Fibroblast of skin of scalp (primary cell): ENCODE data around the gene BMP7. TPM values are rescaled to one million over a fixed set of nuclear protein-coding genes. Genes with fewer than 3 reads are reported as not detected.

Experiments
- DNase-seq: peaks from one replicate; pipeline ENCODE4 v3.0.0-alpha.2; 2013
- polyA plus RNA-seq, 2 experiments: library from polyadenylated mRNA; unstranded; fragments of 120-200 nt; gene quantifications; one replicate each; pipeline ENCODE4 v1.2.1, GENCODE V29; 2013; ENCODE audit not compliant: insufficient read length in 2 of 2

BMP7 gene
- not detected for polyA plus RNA-seq (2013, experiment 1 of 2; ENCODE audit: insufficient read length)
- polyA plus RNA-seq (2013, experiment 2 of 2; ENCODE audit: insufficient read length), result 0.95 TPM

GRCh38 chr20:57266291-57267157 lies at the start of gene BMP7:
BMP7 (minus strand) TSS chr20:57266641; CDS start chr20:57266122, 519 bp downstream.
- no peak for DNase-seq

GRCh38 chr20:57315976-57316480 lies 49.6 kb upstream of the BMP7 start:
- DNase-seq, result no peak

GRCh38 chr20:57315083-57315975 lies 48.9 kb upstream of the BMP7 start:
- no peak for DNase-seq

GRCh38 chr20:57313951-57314350 lies 47.5 kb upstream of the BMP7 start:
- no peak for DNase-seq

GRCh38 chr20:57313230-57313629 lies 46.8 kb upstream of the BMP7 start:
- DNase-seq, result no peak

GRCh38 chr20:57312138-57312537 lies 45.7 kb upstream of the BMP7 start:
- no peak for DNase-seq

- DNase-seq, result no peak
Observed at GRCh38 chr20:57310821-57311514, 44.5 kb upstream of the BMP7 start.

GRCh38 chr20:57309544-57310115 lies 43.2 kb upstream of the BMP7 start:
- no peak for DNase-seq

- DNase-seq, result peak; percentile 4
Observed at GRCh38 chr20:57308451-57309271, 42.2 kb upstream of the BMP7 start.

- DNase-seq, result no peak
Observed at GRCh38 chr20:57306747-57307146, 40.3 kb upstream of the BMP7 start.

GRCh38 chr20:57301026-57301425 lies 34.6 kb upstream of the BMP7 start:
- no peak for DNase-seq

GRCh38 chr20:57298457-57298856 lies 32.0 kb upstream of the BMP7 start:
- no peak for DNase-seq

- no peak for DNase-seq
Observed at GRCh38 chr20:57294550-57294949, 28.1 kb upstream of the BMP7 start.

GRCh38 chr20:57293995-57294394 lies 27.6 kb upstream of the BMP7 start:
- DNase-seq, result no peak

GRCh38 chr20:57292611-57293010 lies 26.2 kb upstream of the BMP7 start:
- DNase-seq, result no peak

- DNase-seq, result no peak
Observed at GRCh38 chr20:57291694-57292093, 25.3 kb upstream of the BMP7 start.

- no peak for DNase-seq
Observed at GRCh38 chr20:57291003-57291402, 24.6 kb upstream of the BMP7 start.

GRCh38 chr20:57290178-57290484 lies 23.7 kb upstream of the BMP7 start:
- no peak for DNase-seq

GRCh38 chr20:57289391-57290177 lies 23.1 kb upstream of the BMP7 start:
- no peak for DNase-seq

- DNase-seq, result no peak
Observed at GRCh38 chr20:57288651-57289277, 22.3 kb upstream of the BMP7 start.
